Right atrium auricular region (tissue), 2 donors: ENCODE data around the gene RGCC. TPM values are rescaled to one million over a fixed set of nuclear protein-coding genes. Genes with fewer than 3 reads are reported as not detected.

Experiments
- DNase-seq: peaks from one replicate; pipeline ENCODE4 v3.0.0-alpha.2; 2019; ENCODE audit warnings: low spot score
- H3K27ac ChIP-seq, 2 donors: fragments of 200-600 bp; sonication (generic); 1 replicate in 1 of 2; 2 replicates in 1 of 2; pipeline ENCODE4 v1.5.1; 2016 to 2019
- H3K27me3 ChIP-seq, 2 donors: fragments of 200-600 bp; sonication (generic); one replicate each; pipeline versions ENCODE4 v1.5.1 to v1.6.0; 2017 to 2019
- H3K36me3 ChIP-seq: fragments of 200-600 bp; sonication (generic); one replicate; pipeline ENCODE4 v1.5.1; 2016
- H3K4me1 ChIP-seq, 2 donors: fragments of 200-600 bp; sonication (generic); one replicate each; pipeline versions ENCODE4 v1.5.1 to v1.6.0; 2017 to 2019
- H3K4me3 ChIP-seq, 2 donors: fragments of 200-600 bp; sonication (generic); 1 replicate in 1 of 2; 2 replicates in 1 of 2; pipeline ENCODE4 v1.5.1; 2017 to 2019; ENCODE audit warnings: mild to moderate bottlenecking in 1 of 2, moderate library complexity in 1 of 2
- H3K9me3 ChIP-seq, 2 donors: fragments of 200-600 bp; sonication (generic); one replicate each; pipeline ENCODE4 v1.5.1; 2019
- total RNA-seq, 2 donors: library from RNA; depleted of rRNA; stranded (reverse); fragments of >200 nt; gene quantifications; one replicate each; pipeline ENCODE4 v1.1.0, GENCODE V29; 2016
- TF ChIP-seq, protein P1 (sequence below), 2 donors: fragments of 200-600 bp; sonication (generic); IDR thresholded peaks; one replicate each; pipeline ENCODE4 v1.5.1; 2019; ENCODE audit warnings: antibody characterized with exemption in 2 of 2

Gene RGCC
- total RNA-seq, 2 donors from 2014 or later = 53.9 to 94.8 TPM

DNA sequence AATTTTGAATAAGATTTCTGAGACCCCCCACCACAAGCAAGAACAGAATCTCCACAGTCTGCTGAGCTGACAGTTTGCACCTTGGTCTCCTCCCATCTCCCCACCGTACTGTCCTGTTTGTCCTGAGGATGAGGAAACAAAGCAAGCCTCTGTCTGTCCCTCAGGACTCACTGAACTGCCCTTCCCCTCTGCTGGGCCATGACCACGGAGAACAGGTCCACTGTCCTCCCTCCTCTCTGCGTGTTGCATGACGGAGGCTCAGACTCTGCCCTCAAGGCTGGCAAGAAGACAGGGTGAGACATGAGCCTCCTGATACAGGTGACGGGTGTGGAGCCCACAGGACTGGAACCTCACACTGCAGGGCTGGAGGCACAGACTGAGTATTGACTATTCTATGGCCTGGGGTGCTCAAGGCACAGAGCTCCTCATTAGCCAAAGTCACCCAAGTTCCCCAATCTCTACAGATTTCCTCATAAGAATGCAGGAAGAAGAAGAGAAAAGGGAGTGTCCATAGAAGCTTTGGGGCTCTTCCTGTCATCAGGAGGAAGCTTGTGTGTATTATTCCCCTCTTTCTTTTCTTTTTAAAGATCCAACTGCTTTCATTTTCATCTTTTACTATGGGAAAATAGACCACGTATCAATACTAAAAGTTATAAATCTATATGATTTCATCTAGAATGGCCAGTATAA, 22.4 kb upstream of the RGCC start:
- TF ChIP-seq, protein P1, sequence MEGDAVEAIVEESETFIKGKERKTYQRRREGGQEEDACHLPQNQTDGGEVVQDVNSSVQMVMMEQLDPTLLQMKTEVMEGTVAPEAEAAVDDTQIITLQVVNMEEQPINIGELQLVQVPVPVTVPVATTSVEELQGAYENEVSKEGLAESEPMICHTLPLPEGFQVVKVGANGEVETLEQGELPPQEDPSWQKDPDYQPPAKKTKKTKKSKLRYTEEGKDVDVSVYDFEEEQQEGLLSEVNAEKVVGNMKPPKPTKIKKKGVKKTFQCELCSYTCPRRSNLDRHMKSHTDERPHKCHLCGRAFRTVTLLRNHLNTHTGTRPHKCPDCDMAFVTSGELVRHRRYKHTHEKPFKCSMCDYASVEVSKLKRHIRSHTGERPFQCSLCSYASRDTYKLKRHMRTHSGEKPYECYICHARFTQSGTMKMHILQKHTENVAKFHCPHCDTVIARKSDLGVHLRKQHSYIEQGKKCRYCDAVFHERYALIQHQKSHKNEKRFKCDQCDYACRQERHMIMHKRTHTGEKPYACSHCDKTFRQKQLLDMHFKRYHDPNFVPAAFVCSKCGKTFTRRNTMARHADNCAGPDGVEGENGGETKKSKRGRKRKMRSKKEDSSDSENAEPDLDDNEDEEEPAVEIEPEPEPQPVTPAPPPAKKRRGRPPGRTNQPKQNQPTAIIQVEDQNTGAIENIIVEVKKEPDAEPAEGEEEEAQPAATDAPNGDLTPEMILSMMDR (IDR thresholded peaks at IDR 0.05) = no peak
- Histone ChIP-seq H3K4me3 (no peak overlapping the region), H3K27ac (no peak overlapping the region), H3K36me3 (no peaks in the 10 kb centered on the region), H3K9me3 (no peaks in the 10 kb centered on the region), H3K4me1 (no peaks in the 10 kb centered on the region), H3K27me3 (no peaks in the 10 kb centered on the region)
- DNase-seq = no peak

DNA sequence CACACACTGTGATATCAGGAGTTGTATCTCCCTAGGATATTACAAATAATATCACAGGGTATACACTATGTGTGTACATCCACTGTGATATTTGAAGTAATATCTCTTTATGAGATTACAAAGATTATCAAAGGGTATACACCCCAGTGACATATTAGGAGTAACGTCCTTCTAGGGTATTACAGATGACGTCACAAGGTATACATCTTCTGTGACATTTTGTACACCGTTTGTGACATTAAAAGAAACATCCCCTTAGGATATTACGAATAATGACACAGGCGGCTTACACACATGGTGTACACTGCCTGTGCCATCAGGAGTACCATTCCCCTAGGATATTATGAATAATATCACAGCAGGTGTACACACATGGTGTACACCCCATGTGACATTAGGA, 13.4 kb upstream of the RGCC start:
- TF ChIP-seq, protein P1 (IDR thresholded peaks at IDR 0.05) = no peak
- no peaks in the 10 kb centered on the region for H3K9me3 ChIP-seq
- no peak for DNase-seq

DNA sequence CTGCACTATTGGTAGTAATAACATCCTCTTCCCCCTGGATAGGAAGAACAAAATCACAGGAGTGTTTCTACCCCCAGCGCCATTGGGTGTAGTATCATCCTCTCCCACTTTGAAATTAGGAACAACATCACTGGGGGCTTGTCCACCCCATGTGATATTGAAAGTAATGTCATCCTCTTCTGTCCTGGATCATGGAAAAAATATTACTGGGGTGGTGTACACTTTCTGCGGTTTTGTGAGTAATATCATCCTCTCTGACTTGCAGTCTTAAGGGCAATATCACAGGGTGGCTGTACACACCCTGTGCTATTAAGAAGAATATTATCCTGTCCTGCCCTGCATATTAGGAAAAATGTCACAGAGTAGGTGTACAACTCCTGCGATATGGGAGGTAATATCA, 4.9 kb upstream of the RGCC start:
- H3K9me3 ChIP-seq = no peaks in the 10 kb centered on the region
- DNase-seq = no peak
- H3K4me3 ChIP-seq = no peak overlapping the region
- H3K4me1 ChIP-seq = peaks cover 0 to 10% of the 10 kb centered on the region in 2 donors
- H3K27me3 ChIP-seq = peaks cover 0 to under 1% of the 10 kb centered on the region in 2 donors
- no peaks in the 10 kb centered on the region for H3K36me3 ChIP-seq
- TF ChIP-seq, protein P1 (IDR thresholded peaks at IDR 0.05) = no peak
- H3K27ac ChIP-seq = no peak overlapping the region

More for the DNA sequence above, 13.4 kb upstream of the RGCC start:
- no peak overlapping the region for H3K4me3 ChIP-seq
- H3K27ac ChIP-seq = no peak overlapping the region
- no peaks in the 10 kb centered on the region for H3K4me1 ChIP-seq
- no peaks in the 10 kb centered on the region for H3K27me3 ChIP-seq
- no peaks in the 10 kb centered on the region for H3K36me3 ChIP-seq

DNA sequence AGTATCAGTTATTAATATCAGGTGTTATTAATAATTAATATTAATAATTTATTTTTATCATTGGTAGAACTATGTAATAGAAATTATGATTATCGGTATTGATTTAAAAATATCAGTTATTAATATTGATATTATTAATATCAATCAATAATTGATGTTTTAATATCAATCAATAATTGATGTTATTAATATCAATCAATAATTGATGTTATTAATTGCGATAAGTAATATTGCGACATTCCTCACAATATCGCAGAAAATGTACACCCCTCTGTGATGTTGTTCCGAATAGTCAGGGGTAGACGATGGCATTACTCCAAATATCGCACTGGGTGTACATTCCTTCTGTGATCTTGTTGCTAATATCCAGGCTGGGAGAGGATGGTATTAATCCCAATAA, 3.7 kb upstream of the RGCC start:
- TF ChIP-seq, protein P1 (IDR thresholded peaks at IDR 0.05) = no peak
- H3K9me3 ChIP-seq = no peaks in the 10 kb centered on the region
- peaks cover 0 to 21% of the 10 kb centered on the region in 2 donors for H3K4me1 ChIP-seq
- H3K27me3 ChIP-seq = peaks cover 0 to 6% of the 10 kb centered on the region in 2 donors
- no peaks in the 10 kb centered on the region for H3K36me3 ChIP-seq
- H3K4me3 ChIP-seq = no peak overlapping the region
- DNase-seq = no peak
- H3K27ac ChIP-seq = no peak overlapping the region

DNA sequence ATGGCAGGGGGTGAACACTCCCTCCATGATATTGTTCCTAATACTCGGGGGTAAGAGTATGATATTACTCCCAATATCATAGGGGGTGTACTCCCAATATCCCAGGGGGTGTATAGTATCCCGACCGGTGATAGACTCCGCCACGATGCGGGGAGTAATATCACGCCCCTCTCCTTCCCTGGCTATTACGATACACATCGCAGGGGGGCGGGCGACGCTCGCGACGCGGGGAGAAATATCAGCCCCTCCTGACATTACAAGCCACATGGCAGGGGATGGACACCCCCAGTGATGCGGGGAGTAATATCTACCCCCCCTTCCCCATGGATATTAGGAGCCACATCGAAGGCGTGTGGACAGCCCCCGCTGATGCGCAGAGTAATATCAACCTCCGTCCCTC, 3.2 kb upstream of the RGCC start:
- no peak for DNase-seq
- H3K4me3 ChIP-seq = no peak overlapping the region
- H3K27ac ChIP-seq = no peak overlapping the region
- peaks cover 0 to 24% of the 10 kb centered on the region in 2 donors for H3K4me1 ChIP-seq
- no peaks in the 10 kb centered on the region for H3K9me3 ChIP-seq
- no peaks in the 10 kb centered on the region for H3K36me3 ChIP-seq
- peaks cover 0 to 6% of the 10 kb centered on the region in 2 donors for H3K27me3 ChIP-seq
- TF ChIP-seq, protein P1 (IDR thresholded peaks at IDR 0.05) = no peak
